SK-N-SH treated with all-trans-retinoic acid at 6 μM for 48 hours (cell line): ENCODE data around the gene CDHR3.
"Not testable (repeated sequence)": the region's sequence is repeated elsewhere in the genome, so short reads cannot be mapped to it uniquely, and the experiment has no call there.

Experiments
- ATAC-seq: fragments of 200-7000 bp; cut with Tn5 transposase; 3 replicates; pipeline ENCODE4 v1.9.1; 2020; ENCODE audit warnings: mild to moderate bottlenecking, moderate library complexity
- ARNTL ChIP-seq: fragments of 450-650 bp; formaldehyde crosslinking; IDR thresholded peaks from 2 replicates; pipeline ENCODE4 v1.5.0; 2020; ENCODE audit warnings: low read depth, mild to moderate bottlenecking, moderate library complexity, borderline replicate concordance
- BACH2 ChIP-seq: fragments of 250-450 bp; sonication (Bioruptor Pico); IDR thresholded peaks from 2 replicates; pipeline ENCODE4 v1.9.0; 2021; ENCODE audit warnings: mild to moderate bottlenecking, borderline replicate concordance
- CSRNP3 ChIP-seq: fragments of 250-450 bp; sonication (Bioruptor Pico); IDR thresholded peaks from 2 replicates; pipeline ENCODE4 v1.5.1; 2021; ENCODE audit warnings: mild to moderate bottlenecking, moderate library complexity
- ESRRG ChIP-seq: fragments of 250-450 bp; sonication (Bioruptor Pico); IDR thresholded peaks from 2 replicates; pipeline ENCODE4 v1.6.1; 2021; ENCODE audit warnings: mild to moderate bottlenecking
- GLIS3 ChIP-seq: fragments of 250-450 bp; sonication (Bioruptor Pico); IDR thresholded peaks from 2 replicates; pipeline ENCODE4 v1.5.0; 2020; ENCODE audit warnings: mild to moderate bottlenecking, moderate library complexity
- ISL1 ChIP-seq: fragments of 250-450 bp; sonication (Bioruptor Pico); IDR thresholded peaks from 2 replicates; pipeline ENCODE4 v2.1.2; 2022; ENCODE audit warnings: mild to moderate bottlenecking, moderate library complexity
- OSR1 ChIP-seq: fragments of 250-450 bp; sonication (Bioruptor Pico); IDR thresholded peaks from 2 replicates; pipeline ENCODE4 v1.8.0; 2022; ENCODE audit warnings: moderate library complexity, mild to moderate bottlenecking, inconsistent platforms
- PATZ1 ChIP-seq: fragments of 250-450 bp; sonication (Bioruptor Pico); IDR thresholded peaks from 2 replicates; pipeline ENCODE4 v1.8.0; 2020; ENCODE audit warnings: mild to moderate bottlenecking, moderate library complexity, borderline replicate concordance
- PPARA ChIP-seq: fragments of 250-450 bp; sonication (Bioruptor Pico); IDR thresholded peaks from 2 replicates; pipeline ENCODE4 v1.5.0; 2020; ENCODE audit warnings: mild to moderate bottlenecking, borderline replicate concordance
- RARB ChIP-seq: fragments of 250-450 bp; sonication (Bioruptor Pico); IDR thresholded peaks from 2 replicates; pipeline ENCODE4 v1.8.0; 2021; ENCODE audit warnings: mild to moderate bottlenecking, moderate library complexity
- SNAI2 ChIP-seq: fragments of 250-450 bp; sonication (Bioruptor Pico); IDR thresholded peaks from 2 replicates; pipeline ENCODE4 v1.5.0; 2020; ENCODE audit warnings: mild to moderate bottlenecking, moderate library complexity
- TCF4 ChIP-seq: fragments of 250-450 bp; sonication (Bioruptor Pico); IDR thresholded peaks from 2 replicates; pipeline ENCODE4 v1.8.0; 2021; ENCODE audit warnings: mild to moderate bottlenecking, moderate library complexity, borderline replicate concordance
- TOX ChIP-seq: fragments of 250-450 bp; sonication (Bioruptor Pico); IDR thresholded peaks from 2 replicates; pipeline ENCODE4 v1.8.0; 2021; ENCODE audit warnings: mild to moderate bottlenecking, moderate library complexity, borderline replicate concordance
- TSHZ2 ChIP-seq: fragments of 250-450 bp; sonication (Bioruptor Pico); IDR thresholded peaks from 2 replicates; pipeline ENCODE4 v1.5.0; 2020; ENCODE audit warnings: mild to moderate bottlenecking, moderate library complexity
- ZC3H10 ChIP-seq: fragments of 250-450 bp; sonication (Bioruptor Pico); IDR thresholded peaks from 2 replicates; pipeline ENCODE4 v1.5.1; 2021; ENCODE audit warnings: mild to moderate bottlenecking, moderate library complexity
- ZFP30 ChIP-seq: fragments of 450-650 bp; formaldehyde crosslinking; IDR thresholded peaks from 2 replicates; pipeline ENCODE4 v1.5.0; 2022; ENCODE audit warnings: mild to moderate bottlenecking, moderate library complexity
- ZNF565 ChIP-seq: fragments of 450-650 bp; formaldehyde crosslinking; conservative IDR thresholded peaks from 2 replicates; pipeline ENCODE4 v1.5.0; 2020; ENCODE audit warnings: low read depth, mild to moderate bottlenecking, moderate library complexity
- ZNF70 ChIP-seq: fragments of 450-650 bp; formaldehyde crosslinking; IDR thresholded peaks from 2 replicates; pipeline ENCODE4 v1.5.0; 2020; ENCODE audit warnings: mild to moderate bottlenecking, moderate library complexity
- ZNF8 ChIP-seq: fragments of 450-650 bp; formaldehyde crosslinking; IDR thresholded peaks from 2 replicates; pipeline ENCODE4 v1.5.0; 2020; ENCODE audit warnings: mild to moderate bottlenecking, moderate library complexity
- TF ChIP-seq, protein P1 (sequence below): fragments of 250-450 bp; sonication (Bioruptor Pico); IDR thresholded peaks from 2 replicates; pipeline ENCODE4 v1.5.1; 2020; ENCODE audit warnings: low read depth, mild to moderate bottlenecking, moderate library complexity
- TF ChIP-seq, protein P2 (sequence below): fragments of 250-450 bp; sonication (Bioruptor Pico); IDR thresholded peaks from 2 replicates; pipeline ENCODE4 v1.8.0; 2021; ENCODE audit warnings: low read depth, mild to moderate bottlenecking, moderate library complexity, borderline replicate concordance

Gene CDHR3

GRCh38 chr7:106006906-106007305 lies 43.8 kb downstream of the CDHR3 start:
- no peak for ATAC-seq
- TF ChIP-seq ZNF8 (CRISPR knock-in tag): no peak
- no peak for TF ChIP-seq CSRNP3 (CRISPR knock-in tag)
- TF ChIP-seq, protein P1, sequence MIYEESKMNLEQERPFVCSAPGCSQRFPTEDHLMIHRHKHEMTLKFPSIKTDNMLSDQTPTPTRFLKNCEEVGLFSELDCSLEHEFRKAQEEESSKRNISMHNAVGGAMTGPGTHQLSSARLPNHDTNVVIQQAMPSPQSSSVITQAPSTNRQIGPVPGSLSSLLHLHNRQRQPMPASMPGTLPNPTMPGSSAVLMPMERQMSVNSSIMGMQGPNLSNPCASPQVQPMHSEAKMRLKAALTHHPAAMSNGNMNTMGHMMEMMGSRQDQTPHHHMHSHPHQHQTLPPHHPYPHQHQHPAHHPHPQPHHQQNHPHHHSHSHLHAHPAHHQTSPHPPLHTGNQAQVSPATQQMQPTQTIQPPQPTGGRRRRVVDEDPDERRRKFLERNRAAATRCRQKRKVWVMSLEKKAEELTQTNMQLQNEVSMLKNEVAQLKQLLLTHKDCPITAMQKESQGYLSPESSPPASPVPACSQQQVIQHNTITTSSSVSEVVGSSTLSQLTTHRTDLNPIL (CRISPR knock-in tag): no peak
- no peak for TF ChIP-seq RARB (CRISPR knock-in tag)
- no peak for TF ChIP-seq PPARA (CRISPR knock-in tag)

- not testable (repeated sequence) for ATAC-seq
Measured at GRCh38 chr7:106007796-106008195, 44.7 kb downstream of the CDHR3 start.

DNA sequence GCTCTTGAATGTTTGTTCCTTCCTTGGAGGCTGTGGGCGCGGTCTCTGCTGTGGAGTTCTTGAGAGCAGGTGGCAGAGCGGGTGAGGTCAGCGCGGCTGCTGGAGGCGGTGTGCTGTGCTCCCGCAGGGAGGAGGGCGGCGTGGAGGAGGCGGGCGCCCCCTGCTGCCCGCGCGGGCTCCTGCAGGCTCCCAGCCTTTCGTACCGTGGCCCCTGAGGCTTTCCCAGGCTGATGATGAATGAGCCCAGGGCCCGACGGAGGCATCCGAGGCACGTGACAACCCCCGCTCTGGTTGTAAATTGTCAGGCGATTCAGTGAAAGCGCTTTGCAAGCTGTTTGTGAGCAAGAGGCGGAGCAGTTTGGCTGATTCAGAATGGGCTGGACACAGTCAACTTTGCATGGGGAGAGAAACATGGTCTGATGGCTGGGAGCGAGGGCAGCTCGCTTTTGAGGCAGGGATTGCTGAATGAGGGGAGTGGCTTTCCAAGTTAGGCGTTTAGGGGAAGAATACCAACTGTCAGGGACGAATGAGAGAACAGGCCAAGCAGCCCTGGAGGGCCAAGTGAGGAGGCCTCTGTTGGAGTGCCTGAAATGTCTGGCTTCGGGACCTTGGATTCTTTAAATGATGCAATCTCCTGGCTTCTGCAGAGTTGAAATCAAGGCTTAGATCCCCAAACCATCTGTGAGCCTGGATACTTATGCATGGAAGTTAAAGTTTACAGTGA lies 46.6 kb downstream of the CDHR3 start:
- ATAC-seq: peak; percentile 92
- no peak for TF ChIP-seq ARNTL (CRISPR knock-in tag)
- TF ChIP-seq, protein P2, sequence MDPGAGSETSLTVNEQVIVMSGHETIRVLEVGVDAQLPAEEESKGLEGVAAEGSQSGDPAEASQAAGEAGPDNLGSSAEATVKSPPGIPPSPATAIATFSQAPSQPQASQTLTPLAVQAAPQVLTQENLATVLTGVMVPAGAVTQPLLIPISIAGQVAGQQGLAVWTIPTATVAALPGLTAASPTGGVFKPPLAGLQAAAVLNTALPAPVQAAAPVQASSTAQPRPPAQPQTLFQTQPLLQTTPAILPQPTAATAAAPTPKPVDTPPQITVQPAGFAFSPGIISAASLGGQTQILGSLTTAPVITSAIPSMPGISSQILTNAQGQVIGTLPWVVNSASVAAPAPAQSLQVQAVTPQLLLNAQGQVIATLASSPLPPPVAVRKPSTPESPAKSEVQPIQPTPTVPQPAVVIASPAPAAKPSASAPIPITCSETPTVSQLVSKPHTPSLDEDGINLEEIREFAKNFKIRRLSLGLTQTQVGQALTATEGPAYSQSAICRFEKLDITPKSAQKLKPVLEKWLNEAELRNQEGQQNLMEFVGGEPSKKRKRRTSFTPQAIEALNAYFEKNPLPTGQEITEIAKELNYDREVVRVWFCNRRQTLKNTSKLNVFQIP (CRISPR knock-in tag): peak; percentile 18; the same call in 1 of the 2 replicates

DNA sequence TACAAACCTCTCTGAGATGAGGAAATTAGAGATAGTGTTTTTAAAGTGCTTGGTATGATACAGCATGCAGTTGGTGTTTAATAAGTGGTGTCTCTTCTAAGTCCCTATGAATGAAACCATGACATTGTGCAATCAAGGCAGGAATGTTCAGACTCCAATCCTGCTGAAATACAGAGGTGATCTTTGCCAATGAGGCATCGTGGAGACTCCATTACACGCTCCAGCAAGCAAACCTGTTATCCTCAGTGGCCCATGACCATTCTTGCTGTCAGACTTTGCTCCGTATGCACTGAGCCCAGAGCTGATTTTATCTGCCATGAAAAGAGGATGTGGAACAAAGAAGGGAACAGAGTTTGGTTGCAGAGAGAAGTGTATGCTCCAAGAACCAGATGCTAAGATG lies 47.3 kb downstream of the CDHR3 start:
- ATAC-seq: no peak
- TF ChIP-seq TCF4 (CRISPR knock-in tag): no peak
- no peak for TF ChIP-seq ZNF70 (CRISPR knock-in tag)
- TF ChIP-seq TOX (CRISPR knock-in tag): no peak
- TF ChIP-seq, all 23 proteins: peak for 0

- TF ChIP-seq PATZ1 (no peak), ISL1 (CRISPR knock-in tag) (no peak), TSHZ2 (CRISPR knock-in tag) (no peak), BACH2 (CRISPR knock-in tag) (no peak), ZFP30 (CRISPR knock-in tag) (no peak), PPARA (CRISPR knock-in tag) (no peak), ZNF565 (no peak), ZNF70 (CRISPR knock-in tag) (no peak), TCF4 (CRISPR knock-in tag) (no peak), ESRRG (no peak), OSR1 (CRISPR knock-in tag) (no peak), SNAI2 (CRISPR knock-in tag) (no peak), ZC3H10 (CRISPR knock-in tag) (no peak), GLIS3 (CRISPR knock-in tag) (no peak)
- TF ChIP-seq, protein P2 (CRISPR knock-in tag): no peak
- TF ChIP-seq, protein P1 (CRISPR knock-in tag): no peak
- no peak for ATAC-seq
Measured at GRCh38 chr7:106010866-106011265, 47.8 kb downstream of the CDHR3 start.
